Measurements from ENCODE around the gene BCL2. TPM values are rescaled to one million over a fixed set of nuclear protein-coding genes. Genes with fewer than 3 reads are reported as not detected.

BCL2 gene
- total RNA-seq, 1 experiment from 2014 or later, result 2.9 TPM

- no peak overlapping the region for H3K4me3 Mint-ChIP-seq (ENCODE audit: low read depth, unreplicated experiment)
- no TSS peak for BruUV-seq (replicated peaks)
- intact Hi-C loops (cut with micrococcal nuclease; ENCODE audit: unreplicated experiment), result loop anchor here (5.0 kb wide), 1 partner anchor 95 kb away; no protein-coding TSS in a partner anchor
- H3K4me1 Mint-ChIP-seq (ENCODE audit: low read depth, unreplicated experiment), result peaks cover 14% of the 10 kb centered on the region
- no peaks in the 10 kb centered on the region for H3K9me3 Mint-ChIP-seq (ENCODE audit: low read depth, unreplicated experiment)
- TF ChIP-seq CTCF (IDR thresholded peaks at IDR 0.05; ENCODE audit: unreplicated experiment), result no peak
- DNase-seq, result peak; percentile 25
- H3K27me3 Mint-ChIP-seq (ENCODE audit: unreplicated experiment), result peaks cover 13% of the 10 kb centered on the region
- no peaks in the 10 kb centered on the region for H3K36me3 Mint-ChIP-seq (ENCODE audit: insufficient read depth, unreplicated experiment)
- CTCF ChIA-PET, result no interaction called here
- no peak overlapping the region for H3K27ac Mint-ChIP-seq (ENCODE audit: unreplicated experiment)
Observed at GRCh38 chr18:63111671-63112402, 207.7 kb downstream of the BCL2 start.

GRCh38 chr18:63109802-63110201 lies 209.8 kb downstream of the BCL2 start:
- no TSS peak for BruUV-seq (replicated peaks)
- H3K27me3 Mint-ChIP-seq (ENCODE audit: unreplicated experiment), result no peaks in the 10 kb centered on the region
- no peak for TF ChIP-seq CTCF (IDR thresholded peaks at IDR 0.05; ENCODE audit: unreplicated experiment)
- no peaks in the 10 kb centered on the region for H3K9me3 Mint-ChIP-seq (ENCODE audit: low read depth, unreplicated experiment)
- H3K4me3 Mint-ChIP-seq (ENCODE audit: low read depth, unreplicated experiment), result no peak overlapping the region
- peaks cover 14% of the 10 kb centered on the region for H3K4me1 Mint-ChIP-seq (ENCODE audit: low read depth, unreplicated experiment)
- CTCF ChIA-PET, result no interaction called here
- no peak for DNase-seq
- no peak overlapping the region for H3K27ac Mint-ChIP-seq (ENCODE audit: unreplicated experiment)
- intact Hi-C loops (cut with micrococcal nuclease; ENCODE audit: unreplicated experiment), result loop anchor here (5.0 kb wide), 1 partner anchor 93 kb away; no protein-coding TSS in a partner anchor
- H3K36me3 Mint-ChIP-seq (ENCODE audit: insufficient read depth, unreplicated experiment), result no peaks in the 10 kb centered on the region

- CTCF ChIA-PET, result no interaction called here
- no TSS peak for BruUV-seq (replicated peaks)
- Mint-ChIP-seq H3K4me3 (ENCODE audit: low read depth, unreplicated experiment) (no peak overlapping the region), H3K27ac (ENCODE audit: unreplicated experiment) (no peak overlapping the region), H3K9me3 (ENCODE audit: low read depth, unreplicated experiment) (no peaks in the 10 kb centered on the region), H3K36me3 (ENCODE audit: insufficient read depth, unreplicated experiment) (no peaks in the 10 kb centered on the region), H3K4me1 (ENCODE audit: low read depth, unreplicated experiment) (peaks cover 14% of the 10 kb centered on the region), H3K27me3 (ENCODE audit: unreplicated experiment) (no peaks in the 10 kb centered on the region)
- TF ChIP-seq CTCF (IDR thresholded peaks at IDR 0.05; ENCODE audit: unreplicated experiment), result no peak
- DNase-seq, result no peak
- intact Hi-C loops (cut with micrococcal nuclease; ENCODE audit: unreplicated experiment), result no loop called here
Observed at GRCh38 chr18:63109022-63109421, 210.5 kb downstream of the BCL2 start.

GRCh38 chr18:63107931-63108330 lies 211.6 kb downstream of the BCL2 start:
- H3K27me3 Mint-ChIP-seq (ENCODE audit: unreplicated experiment), result peaks cover 3% of the 10 kb centered on the region
- BruUV-seq (replicated peaks), result no TSS peak
- intact Hi-C loops (cut with micrococcal nuclease; ENCODE audit: unreplicated experiment), result no loop called here
- DNase-seq, result no peak
- CTCF ChIA-PET, result no interaction called here
- peaks cover 3% of the 10 kb centered on the region for H3K9me3 Mint-ChIP-seq (ENCODE audit: low read depth, unreplicated experiment)
- peaks cover 19% of the 10 kb centered on the region for H3K4me1 Mint-ChIP-seq (ENCODE audit: low read depth, unreplicated experiment)
- no peaks in the 10 kb centered on the region for H3K36me3 Mint-ChIP-seq (ENCODE audit: insufficient read depth, unreplicated experiment)
- TF ChIP-seq CTCF (IDR thresholded peaks at IDR 0.05; ENCODE audit: unreplicated experiment), result no peak
- no peak overlapping the region for H3K4me3 Mint-ChIP-seq (ENCODE audit: low read depth, unreplicated experiment)
- H3K27ac Mint-ChIP-seq (ENCODE audit: unreplicated experiment), result no peak overlapping the region

Measured in Calu3 (cell line).